Karpas-422 (cell line): ENCODE measurements around the gene HOXD10. TPM values are rescaled to one million over a fixed set of nuclear protein-coding genes. Genes with fewer than 3 reads are reported as not detected.

Experiments
- DNase-seq: peaks from one replicate; pipeline ENCODE4 v3.0.0-alpha.2; 2015
- H2AFZ ChIP-seq: fragments of 200-600 bp; sonication (generic); 2 replicates; pipeline ENCODE4 v1.6.1; 2014; ENCODE audit warnings: antibody characterized with exemption, low read length, mixed read lengths
- H3K27ac ChIP-seq: fragments of 200-600 bp; sonication (generic); 2 replicates; pipeline ENCODE4 v1.5.1; 2014; ENCODE audit warnings: mild to moderate bottlenecking, low read length, moderate library complexity
- H3K27me3 ChIP-seq: fragments of 200-600 bp; sonication (generic); 2 replicates; pipeline ENCODE4 v1.6.1; 2014; ENCODE audit warnings: low read length, mixed read lengths
- H3K36me3 ChIP-seq: fragments of 200-600 bp; sonication (generic); 2 replicates; pipeline ENCODE4 v1.6.1; 2014; ENCODE audit warnings: low read length, mixed read lengths; ENCODE audit not compliant: insufficient read depth
- H3K4me1 ChIP-seq: fragments of 200-600 bp; sonication (generic); 2 replicates; pipeline ENCODE4 v1.6.1; 2014; ENCODE audit warnings: mild to moderate bottlenecking, low read length, mixed read lengths
- H3K4me2 ChIP-seq: fragments of 200-600 bp; sonication (generic); 2 replicates; pipeline ENCODE4 v1.6.1; 2014; ENCODE audit warnings: low read length, low read depth, mild to moderate bottlenecking; ENCODE audit not compliant: poor library complexity, severe bottlenecking
- H3K4me3 ChIP-seq: fragments of 200-600 bp; sonication (generic); 2 replicates; pipeline ENCODE4 v1.5.1; 2014; ENCODE audit warnings: mild to moderate bottlenecking, antibody characterized with exemption, low read length, mixed read lengths
- H3K79me2 ChIP-seq: fragments of 200-600 bp; sonication (generic); 2 replicates; pipeline ENCODE4 v1.6.1; 2014; ENCODE audit warnings: mild to moderate bottlenecking, low read length, mixed read lengths
- H3K9ac ChIP-seq: fragments of 200-600 bp; sonication (generic); 2 replicates; pipeline ENCODE4 v1.6.0; 2014; ENCODE audit warnings: low read length
- H3K9me2 ChIP-seq: fragments of 200-600 bp; sonication (generic), shearing (Covaris generic); replicated peaks from 2 replicates; pipeline ENCODE4 v1.6.0; 2014; ENCODE audit warnings: mild to moderate bottlenecking, low read length, moderate library complexity; ENCODE audit not compliant: insufficient read depth
- H3K9me3 ChIP-seq: fragments of 300-700, 200-600 bp; sonication (generic); 2 replicates; pipeline ENCODE4 v1.6.1; 2014; ENCODE audit warnings: low read length, mixed read lengths
- H4K20me1 ChIP-seq: fragments of 200-600 bp; sonication (generic); 2 replicates; pipeline ENCODE4 v1.6.1; 2014; ENCODE audit warnings: mild to moderate bottlenecking, antibody characterized with exemption, low read length, low read depth; ENCODE audit not compliant: insufficient read depth
- total RNA-seq: library from RNA; depleted of rRNA; stranded (reverse); fragments of >200 nt; shearing (Covaris generic); gene quantifications from 2 replicates; pipeline ENCODE4 v1.2.3, GENCODE V29; 2014; ENCODE audit warnings: low replicate concordance

The HOXD10 gene
- total RNA-seq, 1 experiment from 2014 or later, result not detected

- Histone ChIP-seq H3K27ac (no peak overlapping the region), H3K36me3 (no peaks in the 10 kb centered on the region), H2AFZ (no peak overlapping the region), H3K4me2 (no peak overlapping the region), H4K20me1 (no peaks in the 10 kb centered on the region), H3K9me2 (no peaks in the 10 kb centered on the region), H3K9ac (no peak overlapping the region), H3K9me3 (no peaks in the 10 kb centered on the region), H3K4me1 (peaks cover 23% of the 10 kb centered on the region), H3K27me3 (no peaks in the 10 kb centered on the region), H3K79me2 (no peaks in the 10 kb centered on the region), H3K4me3 (no peak overlapping the region)
- no peak for DNase-seq
Observed at GRCh38 chr2:176138923-176139660, 22.5 kb downstream of the HOXD10 start.

GRCh38 chr2:176139661-176140512, 23.3 kb downstream of the HOXD10 start:
- Histone ChIP-seq H3K9me2 (no peaks in the 10 kb centered on the region), H3K36me3 (no peaks in the 10 kb centered on the region), H3K4me1 (peaks cover 16% of the 10 kb centered on the region), H3K9ac (peak overlapping the region; percentile 83), H3K27ac (no peak overlapping the region), H3K4me3 (peak overlapping the region; percentile 79), H4K20me1 (no peaks in the 10 kb centered on the region), H3K79me2 (no peaks in the 10 kb centered on the region), H2AFZ (peak overlapping the region; percentile 98), H3K27me3 (no peaks in the 10 kb centered on the region), H3K9me3 (no peaks in the 10 kb centered on the region), H3K4me2 (peak overlapping the region; percentile 89)
- no peak for DNase-seq

- no peaks in the 10 kb centered on the region for H3K36me3 ChIP-seq
- H3K4me1 ChIP-seq, result peaks cover 12% of the 10 kb centered on the region
- H3K4me2 ChIP-seq, result peak overlapping the region; percentile 89
- H3K4me3 ChIP-seq, result peak overlapping the region; percentile 79
- no peaks in the 10 kb centered on the region for H4K20me1 ChIP-seq
- H3K9ac ChIP-seq, result peak overlapping the region; percentile 83
- H3K27ac ChIP-seq, result no peak overlapping the region
- H3K79me2 ChIP-seq, result no peaks in the 10 kb centered on the region
- peak overlapping the region; percentile 98 for H2AFZ ChIP-seq
- peak; percentile 94 for DNase-seq
- H3K9me3 ChIP-seq, result no peaks in the 10 kb centered on the region
- no peaks in the 10 kb centered on the region for H3K9me2 ChIP-seq
- H3K27me3 ChIP-seq, result no peaks in the 10 kb centered on the region
Observed at GRCh38 chr2:176140513-176141317, 24.1 kb downstream of the HOXD10 start.

- peaks cover 12% of the 10 kb centered on the region for H3K4me1 ChIP-seq
- H3K9me2 ChIP-seq, result no peaks in the 10 kb centered on the region
- no peaks in the 10 kb centered on the region for H4K20me1 ChIP-seq
- H3K9me3 ChIP-seq, result no peaks in the 10 kb centered on the region
- no peak overlapping the region; the same call in 1 of the 2 replicates for H2AFZ ChIP-seq
- no peaks in the 10 kb centered on the region for H3K79me2 ChIP-seq
- no peaks in the 10 kb centered on the region for H3K36me3 ChIP-seq
- no peak overlapping the region for H3K4me3 ChIP-seq
- no peak for DNase-seq
- H3K27ac ChIP-seq, result no peak overlapping the region
- no peak overlapping the region for H3K4me2 ChIP-seq
- no peak overlapping the region for H3K9ac ChIP-seq
- no peaks in the 10 kb centered on the region for H3K27me3 ChIP-seq
Observed at GRCh38 chr2:176142281-176142680, 25.7 kb downstream of the HOXD10 start.

- Histone ChIP-seq H3K27me3 (no peaks in the 10 kb centered on the region), H4K20me1 (no peaks in the 10 kb centered on the region), H3K9ac (no peak overlapping the region), H3K4me1 (peaks cover 7% of the 10 kb centered on the region), H3K79me2 (no peaks in the 10 kb centered on the region), H2AFZ (no peak overlapping the region), H3K27ac (no peak overlapping the region), H3K9me3 (no peaks in the 10 kb centered on the region), H3K4me2 (no peak overlapping the region), H3K36me3 (no peaks in the 10 kb centered on the region), H3K9me2 (no peaks in the 10 kb centered on the region), H3K4me3 (no peak overlapping the region)
- no peak for DNase-seq
Observed at GRCh38 chr2:176145085-176145969, 28.7 kb downstream of the HOXD10 start.

GRCh38 chr2:176146101-176146500, 29.5 kb downstream of the HOXD10 start:
- Histone ChIP-seq H2AFZ (no peak overlapping the region), H4K20me1 (no peaks in the 10 kb centered on the region), H3K9me2 (no peaks in the 10 kb centered on the region), H3K4me1 (peaks cover 2% of the 10 kb centered on the region), H3K4me3 (no peak overlapping the region), H3K27me3 (no peaks in the 10 kb centered on the region), H3K27ac (no peak overlapping the region), H3K36me3 (no peaks in the 10 kb centered on the region), H3K79me2 (no peaks in the 10 kb centered on the region), H3K9ac (no peak overlapping the region), H3K9me3 (no peaks in the 10 kb centered on the region), H3K4me2 (no peak overlapping the region)
- no peak for DNase-seq

- Histone ChIP-seq H3K9ac (no peak overlapping the region), H3K9me2 (no peaks in the 10 kb centered on the region), H3K4me2 (no peak overlapping the region), H3K4me1 (no peaks in the 10 kb centered on the region), H3K36me3 (no peaks in the 10 kb centered on the region), H3K79me2 (no peaks in the 10 kb centered on the region), H3K9me3 (no peaks in the 10 kb centered on the region), H3K27ac (no peak overlapping the region), H3K27me3 (no peaks in the 10 kb centered on the region), H2AFZ (no peak overlapping the region), H3K4me3 (no peak overlapping the region), H4K20me1 (no peaks in the 10 kb centered on the region)
- DNase-seq, result no peak
Observed at GRCh38 chr2:176146645-176147044, 30.1 kb downstream of the HOXD10 start.
